ENCODE results near the gene SELENOO.
"Not testable (repeated sequence)": the region's sequence is repeated elsewhere in the genome, so short reads cannot be mapped to it uniquely, and the experiment has no call there.

SELENOO gene

DNA sequence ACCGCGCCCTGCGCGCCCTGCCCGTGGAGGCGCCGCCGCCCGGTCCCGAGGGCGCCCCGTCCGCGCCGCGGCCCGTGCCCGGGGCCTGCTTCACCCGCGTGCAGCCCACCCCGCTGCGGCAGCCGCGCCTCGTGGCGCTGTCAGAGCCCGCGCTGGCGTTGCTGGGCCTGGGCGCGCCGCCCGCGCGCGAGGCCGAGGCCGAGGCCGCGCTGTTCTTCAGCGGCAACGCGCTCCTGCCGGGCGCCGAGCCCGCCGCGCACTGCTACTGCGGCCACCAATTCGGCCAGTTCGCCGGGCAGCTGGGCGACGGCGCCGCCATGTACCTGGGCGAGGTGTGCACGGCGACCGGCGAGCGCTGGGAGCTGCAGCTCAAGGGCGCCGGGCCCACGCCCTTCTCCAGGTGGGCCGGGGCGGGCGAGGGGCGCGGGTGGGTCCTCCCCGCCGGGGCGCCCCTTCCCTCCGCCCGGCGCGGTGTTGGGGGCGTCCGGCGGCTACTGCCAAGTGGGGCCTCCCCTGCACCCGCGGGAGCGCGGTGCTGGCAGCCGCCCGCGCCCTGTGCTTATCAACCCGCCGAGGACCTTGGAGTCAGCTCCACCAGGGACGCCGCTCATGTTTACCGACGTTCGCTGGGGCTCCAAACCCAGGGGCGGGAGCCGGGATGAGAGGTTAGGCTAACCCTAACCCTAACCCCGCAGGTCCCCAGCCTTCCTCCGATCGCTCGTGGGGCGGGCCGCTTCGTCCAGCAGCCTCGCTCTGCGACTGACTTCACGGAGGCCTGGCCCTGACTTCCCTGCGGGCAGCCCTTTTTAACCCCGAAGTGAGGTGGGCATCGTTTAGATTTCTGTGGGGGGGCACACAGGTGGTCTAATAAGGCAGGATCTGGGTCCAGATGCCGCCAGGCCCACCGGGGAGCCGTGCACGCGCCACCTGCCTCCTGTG lies 649 bp downstream of the SELENOO start:
- DNase-seq, result no peak

DNA sequence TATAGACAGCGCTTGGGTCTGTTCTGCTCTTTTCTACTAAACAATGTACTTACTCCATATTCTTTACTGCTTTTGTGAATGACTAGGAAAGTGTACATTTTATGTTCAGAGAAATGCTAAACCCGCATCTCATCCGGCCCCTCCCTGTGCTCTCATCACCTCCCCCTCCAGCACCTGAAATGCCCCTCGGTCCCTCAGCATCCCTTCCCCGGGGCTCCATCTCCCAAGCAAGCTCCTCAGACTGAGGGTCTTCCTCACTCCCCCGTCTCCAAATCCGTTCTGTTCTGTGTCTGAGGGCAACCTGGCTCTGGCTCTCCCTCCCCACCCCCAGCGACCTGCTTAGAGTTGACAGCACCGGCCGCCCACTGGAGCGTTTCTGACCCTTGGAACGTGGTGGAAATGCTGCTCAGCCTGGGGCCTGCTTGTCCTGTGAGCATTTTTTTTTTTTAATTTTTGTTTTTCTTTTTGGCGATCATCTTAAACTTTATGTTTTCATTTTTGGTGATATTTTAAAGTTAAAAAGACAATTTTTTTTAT lies 1.4 kb downstream of the SELENOO start:
- no peak for DNase-seq

GRCh38 chr22:50203288-50203687 lies 2.5 kb downstream of the SELENOO start:
- no peak for DNase-seq

- no peak for DNase-seq
Measured at GRCh38 chr22:50204571-50204970, 3.8 kb downstream of the SELENOO start.

- DNase-seq, result not testable (repeated sequence)
Measured at GRCh38 chr22:50204998-50205397, 4.2 kb downstream of the SELENOO start.

DNA sequence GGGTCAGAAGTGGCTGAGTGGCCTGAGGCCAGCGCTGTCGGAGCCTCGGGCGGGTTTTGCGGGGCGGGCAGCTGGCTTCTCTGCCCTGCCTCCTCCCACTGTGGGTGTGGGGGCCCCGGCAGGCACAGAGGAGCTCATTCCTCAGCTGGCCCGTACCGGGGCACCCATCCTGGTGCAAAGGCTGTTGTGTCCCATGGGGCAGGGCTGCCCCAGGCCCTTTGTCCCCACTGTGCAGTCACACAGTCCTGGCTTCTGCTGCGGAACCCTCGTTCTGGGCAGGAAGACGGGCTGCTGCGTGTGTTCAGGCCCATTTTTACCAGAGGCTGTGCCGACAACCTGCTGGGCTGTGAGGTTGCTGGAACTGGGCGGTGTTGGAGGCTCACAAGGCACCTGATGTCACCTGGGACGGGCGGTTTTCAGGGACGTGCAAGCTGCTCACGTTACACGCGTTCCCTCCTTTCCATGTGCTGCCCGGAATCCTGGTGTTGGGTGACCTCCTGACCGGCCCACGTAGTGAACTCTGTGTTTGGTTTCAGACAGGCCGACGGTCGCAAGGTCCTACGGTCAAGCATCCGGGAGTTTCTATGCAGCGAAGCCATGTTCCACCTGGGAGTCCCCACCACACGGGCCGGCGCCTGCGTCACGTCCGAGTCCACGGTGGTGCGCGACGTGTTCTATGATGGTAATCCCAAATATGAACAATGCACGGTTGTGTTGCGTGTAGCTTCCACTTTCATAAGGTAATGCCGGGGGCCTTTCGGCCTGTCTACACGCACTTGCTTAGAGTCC lies 5.2 kb downstream of the SELENOO start:
- DNase-seq, result no peak

DNA sequence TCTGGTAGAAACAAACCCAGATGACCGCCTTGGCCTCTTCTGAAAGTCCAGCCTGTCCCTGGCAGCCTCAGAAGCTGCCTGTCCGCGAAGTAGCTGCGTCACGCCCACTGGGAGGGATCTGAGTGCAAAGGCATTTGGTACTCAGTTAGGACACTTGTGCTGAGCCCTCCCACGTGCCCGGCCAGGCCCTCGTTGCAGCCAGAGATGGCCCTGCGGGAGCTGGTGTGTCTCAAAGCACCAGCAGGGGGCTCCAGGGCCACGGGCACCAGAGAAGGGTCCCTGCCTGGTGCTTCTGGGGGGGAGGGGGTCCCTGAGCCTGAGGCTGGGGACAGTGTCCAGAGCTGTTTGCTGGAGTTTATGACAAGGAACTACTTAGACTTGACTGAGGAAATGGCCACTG lies 5.8 kb downstream of the SELENOO start:
- DNase-seq, result no peak

DNA sequence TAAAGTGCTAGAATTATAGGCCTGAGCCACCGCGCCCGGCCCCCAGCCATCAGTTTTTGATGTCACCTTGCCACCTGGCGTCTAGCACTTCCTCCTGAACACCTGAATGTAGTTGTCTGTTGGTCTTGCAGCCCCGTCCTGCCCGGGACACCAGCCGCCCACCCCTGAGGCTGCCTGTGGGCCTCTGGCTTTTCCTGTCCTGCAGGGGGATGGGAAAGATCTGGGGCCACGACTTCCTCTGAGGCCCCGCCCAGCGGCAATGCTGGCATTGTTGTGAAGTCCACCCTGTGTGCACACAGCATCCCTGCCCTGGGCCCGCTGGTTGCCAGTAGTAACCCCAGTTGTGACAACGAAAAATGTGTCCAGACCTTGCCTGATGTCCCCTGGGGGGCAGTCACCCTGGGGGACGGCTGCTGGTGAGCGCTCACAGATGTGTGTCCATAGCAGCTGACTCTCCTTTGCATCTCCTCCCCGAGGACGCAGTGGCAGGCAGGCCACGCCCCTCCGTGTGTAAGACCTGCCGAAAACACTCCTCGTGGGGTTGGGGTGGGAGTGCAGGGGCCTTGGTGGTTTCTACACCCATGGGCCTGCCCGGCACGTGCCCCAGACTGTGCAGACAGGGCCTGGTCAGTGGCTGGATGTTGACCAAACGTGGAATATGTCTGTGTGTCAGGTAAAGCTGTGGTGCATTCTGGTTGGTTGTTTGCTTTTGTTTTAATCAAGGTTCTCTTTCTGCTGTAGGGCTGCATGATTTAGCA lies 6.8 kb downstream of the SELENOO start:
- DNase-seq, result no peak

- no peak for DNase-seq
Measured at GRCh38 chr22:50208430-50208938, 7.7 kb downstream of the SELENOO start.

DNA sequence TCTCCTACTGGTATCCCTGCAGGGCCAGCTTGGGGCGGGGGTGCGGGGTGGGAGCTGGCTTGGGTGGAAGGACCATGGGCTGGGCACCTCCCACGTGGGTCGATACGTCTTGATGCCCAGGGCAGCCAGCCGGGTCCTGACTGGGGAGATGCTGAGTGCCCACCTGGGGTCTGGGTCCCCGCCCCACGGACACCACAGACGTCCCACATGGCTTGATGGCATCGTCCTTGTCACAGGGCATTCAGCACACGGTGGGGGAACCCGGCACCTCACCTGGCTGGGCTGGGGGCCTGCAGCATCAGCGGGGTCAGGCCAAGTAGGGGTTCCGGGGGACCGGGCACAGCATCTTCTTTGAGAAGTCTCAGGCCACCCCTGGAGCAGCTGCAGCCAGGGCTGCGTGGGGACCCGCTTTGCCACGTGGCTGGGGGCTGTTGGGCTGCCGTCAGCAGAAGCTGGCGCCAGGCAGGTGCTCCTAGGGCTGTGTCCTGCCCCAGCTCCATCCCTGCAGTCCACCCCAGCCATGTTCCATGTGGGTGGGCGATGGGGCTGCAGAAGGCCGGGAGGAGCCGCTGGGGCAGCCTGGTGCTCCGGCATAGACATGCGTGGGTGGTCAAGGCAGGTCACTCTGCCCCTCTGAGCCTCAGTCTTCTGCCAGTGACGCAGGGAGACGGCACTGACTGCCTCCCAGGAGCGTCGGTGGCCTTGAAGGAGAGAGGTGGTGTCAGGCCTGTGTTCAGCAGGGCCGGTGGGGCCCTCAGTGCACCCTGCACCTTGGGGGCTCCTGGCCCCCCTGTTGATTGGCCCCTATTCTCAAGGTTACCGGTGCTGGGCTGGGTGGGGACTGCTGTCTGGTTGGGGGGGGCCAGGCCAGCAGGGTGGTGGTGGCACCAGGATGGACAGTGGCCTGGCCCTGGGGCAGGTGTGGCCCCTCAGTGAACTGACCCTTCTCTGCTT lies 8.4 kb downstream of the SELENOO start:
- no peak for DNase-seq

DNA sequence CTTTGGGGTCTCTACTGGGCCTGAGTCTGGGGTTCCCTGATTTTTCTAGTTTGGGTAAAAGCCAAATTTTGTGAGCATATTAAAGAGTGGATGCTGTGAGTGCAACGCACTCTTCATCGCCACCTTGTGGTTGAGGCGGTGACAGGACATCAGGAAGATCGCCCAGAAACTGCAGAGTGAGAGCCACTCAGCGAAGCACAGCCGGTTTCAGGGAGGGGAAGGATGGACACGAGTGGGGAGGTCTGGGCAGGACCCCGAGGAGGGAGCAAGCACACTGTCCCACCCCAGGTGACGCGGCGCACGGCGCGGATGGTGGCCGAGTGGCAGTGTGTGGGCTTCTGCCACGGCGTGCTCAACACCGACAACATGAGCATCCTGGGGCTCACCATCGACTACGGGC lies 9.1 kb downstream of the SELENOO start:
- no peak for DNase-seq

DNA sequence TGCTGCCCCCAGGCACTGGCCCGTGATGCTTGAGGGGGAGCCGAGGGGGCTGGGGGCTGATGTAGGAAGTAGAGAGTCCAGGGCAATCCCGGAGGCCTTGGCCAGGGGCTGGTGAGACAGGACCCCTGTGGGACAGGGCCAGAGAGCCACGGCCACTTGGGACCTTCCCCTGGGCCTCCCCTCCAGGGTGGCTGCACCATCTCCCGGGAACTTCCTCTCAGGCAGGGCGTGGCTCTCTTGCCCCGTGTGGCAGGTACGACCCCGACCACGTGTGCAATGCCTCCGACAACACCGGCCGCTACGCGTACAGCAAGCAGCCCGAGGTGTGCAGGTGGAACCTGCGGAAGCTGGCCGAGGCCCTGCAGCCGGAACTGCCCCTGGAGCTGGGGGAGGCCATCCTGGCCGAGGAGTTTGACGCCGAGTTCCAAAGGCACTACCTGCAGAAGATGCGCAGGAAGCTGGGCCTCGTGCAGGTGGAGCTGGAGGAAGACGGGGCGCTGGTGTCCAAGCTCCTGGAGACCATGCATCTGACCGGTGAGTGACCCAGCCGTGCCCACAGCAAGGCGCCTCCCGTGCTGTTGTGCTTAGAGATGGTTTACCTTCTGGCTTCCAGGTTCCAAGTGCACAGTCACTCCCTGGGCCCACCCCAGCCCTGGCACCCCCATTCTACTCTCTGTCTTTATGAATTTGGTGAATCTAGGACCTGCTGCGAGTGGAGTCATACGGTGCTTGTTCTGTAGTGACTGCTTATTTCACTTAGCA lies 9.7 kb downstream of the SELENOO start:
- DNase-seq, result no peak

GRCh38 chr22:50211147-50211546 lies 10.3 kb downstream of the SELENOO start:
- no peak for DNase-seq

DNA sequence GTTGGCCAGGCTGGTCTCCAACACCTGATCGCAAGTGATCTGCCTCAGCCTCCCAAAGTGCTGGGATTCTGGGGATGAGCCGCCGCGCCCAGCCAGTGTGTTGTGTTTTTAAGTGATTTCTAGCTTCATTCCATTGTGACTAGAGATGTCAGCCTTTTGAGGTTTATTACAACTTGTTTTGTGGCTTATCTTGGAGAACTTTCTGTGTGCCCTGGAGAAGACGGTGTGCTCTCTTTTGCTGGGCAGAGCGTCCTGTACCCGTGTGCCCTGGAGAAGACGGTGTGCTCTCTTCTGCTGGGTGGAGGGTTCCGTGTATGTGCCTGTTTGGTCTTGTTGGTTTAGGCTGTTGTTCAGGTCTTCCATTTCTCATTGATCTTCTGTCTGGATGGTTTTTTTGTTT lies 12.5 kb downstream of the SELENOO start:
- no peak for DNase-seq

GRCh38 chr22:50215297-50216054 lies 14.7 kb downstream of the SELENOO start:
- no peak for DNase-seq

GRCh38 chr22:50216055-50216683 lies 15.4 kb downstream of the SELENOO start:
- DNase-seq, result no peak

DNA sequence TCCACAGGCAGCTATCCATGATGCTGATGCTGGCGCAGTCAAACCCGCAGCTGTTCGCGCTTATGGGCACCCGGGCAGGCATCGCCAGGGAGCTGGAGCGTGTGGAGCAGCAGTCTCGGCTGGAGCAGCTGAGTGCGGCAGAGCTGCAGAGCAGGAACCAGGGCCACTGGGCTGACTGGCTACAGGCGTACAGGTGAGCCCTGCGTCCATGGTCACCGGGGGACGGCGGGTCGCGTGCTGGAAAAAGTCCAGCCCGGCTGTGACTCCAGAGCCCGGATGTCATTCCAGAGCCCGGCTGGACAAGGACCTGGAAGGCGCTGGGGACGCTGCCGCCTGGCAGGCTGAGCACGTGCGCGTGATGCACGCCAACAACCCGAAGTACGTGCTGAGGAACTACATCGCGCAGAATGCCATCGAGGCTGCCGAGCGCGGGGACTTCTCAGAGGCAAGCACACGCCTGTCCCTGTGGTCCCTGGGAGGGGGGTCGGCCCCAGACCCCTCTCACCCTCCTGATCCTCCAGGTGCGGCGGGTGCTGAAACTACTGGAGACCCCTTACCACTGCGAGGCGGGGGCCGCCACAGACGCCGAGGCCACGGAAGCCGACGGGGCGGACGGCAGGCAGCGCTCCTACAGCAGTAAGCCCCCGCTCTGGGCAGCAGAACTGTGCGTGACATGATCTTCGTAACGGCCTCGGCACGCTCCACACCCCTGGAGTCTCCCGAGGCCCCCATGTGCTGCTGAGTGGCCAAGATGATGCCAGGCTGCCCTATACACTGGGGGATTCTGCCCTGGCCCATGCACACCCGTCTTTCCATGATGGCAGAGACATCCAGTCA lies 16.1 kb downstream of the SELENOO start:
- DNase-seq, result no peak

GRCh38 chr22:50217543-50218152 lies 16.8 kb downstream of the SELENOO start:
- DNase-seq, result no peak

Data from NCI-H226 (cell line).